SK-N-SH (cell line): ENCODE results near the gene RGS11.

Experiments
- EZH2phosphoT487 ChIP-seq: fragments of 200-600 bp; sonication (generic); IDR thresholded peaks from 2 replicates; pipeline ENCODE4 v1.6.1; 2017; ENCODE audit warnings: low read depth, mixed run types, mild to moderate bottlenecking, antibody characterized with exemption, moderate library complexity, borderline replicate concordance
- FOSL2 ChIP-seq: IDR thresholded peaks from 2 replicates; pipeline ENCODE4 v1.4.0; 2012; ENCODE audit warnings: low read depth, mild to moderate bottlenecking, moderate library complexity, borderline replicate concordance
- MXI1 ChIP-seq: IDR thresholded peaks from 2 replicates; pipeline ENCODE4 v1.6.1; 2012; ENCODE audit warnings: mild to moderate bottlenecking, low read depth, low read length, improper control_type of control experiment
- NFIC ChIP-seq: IDR thresholded peaks from 2 replicates; pipeline ENCODE4 v1.4.0; 2012; ENCODE audit warnings: borderline replicate concordance
- RAD21 ChIP-seq: IDR thresholded peaks from 2 replicates; pipeline ENCODE4 v1.6.1; 2012; ENCODE audit warnings: mild to moderate bottlenecking, low read length
- SIN3A ChIP-seq: IDR thresholded peaks from 2 replicates; pipeline ENCODE4 v1.6.1; 2012; ENCODE audit warnings: low read depth, mild to moderate bottlenecking, low read length, moderate library complexity, borderline replicate concordance
- SMC3 ChIP-seq: IDR thresholded peaks from 2 replicates; pipeline ENCODE4 v1.6.1; 2012; ENCODE audit warnings: low read depth, low read length, improper control_type of control experiment
- YY1 ChIP-seq: IDR thresholded peaks from 2 replicates; pipeline ENCODE4 v1.4.0; 2012; ENCODE audit warnings: low read depth, mild to moderate bottlenecking
- TF ChIP-seq, protein P1 (sequence below): fragments of 200-600 bp; sonication (generic); IDR thresholded peaks from 2 replicates; pipeline ENCODE4 v1.6.1; 2017; ENCODE audit warnings: antibody characterized with exemption, mild to moderate bottlenecking, moderate library complexity
- TF ChIP-seq, protein P2 (sequence below): IDR thresholded peaks from 2 replicates; pipeline ENCODE4 v1.4.0; 2012; ENCODE audit warnings: low read depth
- TF ChIP-seq, protein P3 (sequence below): fragments of 150-350 bp; IDR thresholded peaks from 2 replicates; pipeline ENCODE4 v1.6.1; 2017; ENCODE audit warnings: antibody characterized with exemption, low read length, low read depth, borderline replicate concordance
- TF ChIP-seq, protein P4 (sequence below): IDR thresholded peaks from 2 replicates; pipeline ENCODE4 v1.6.1; 2012; ENCODE audit warnings: mild to moderate bottlenecking, low read depth, low read length, moderate library complexity

DNA sequence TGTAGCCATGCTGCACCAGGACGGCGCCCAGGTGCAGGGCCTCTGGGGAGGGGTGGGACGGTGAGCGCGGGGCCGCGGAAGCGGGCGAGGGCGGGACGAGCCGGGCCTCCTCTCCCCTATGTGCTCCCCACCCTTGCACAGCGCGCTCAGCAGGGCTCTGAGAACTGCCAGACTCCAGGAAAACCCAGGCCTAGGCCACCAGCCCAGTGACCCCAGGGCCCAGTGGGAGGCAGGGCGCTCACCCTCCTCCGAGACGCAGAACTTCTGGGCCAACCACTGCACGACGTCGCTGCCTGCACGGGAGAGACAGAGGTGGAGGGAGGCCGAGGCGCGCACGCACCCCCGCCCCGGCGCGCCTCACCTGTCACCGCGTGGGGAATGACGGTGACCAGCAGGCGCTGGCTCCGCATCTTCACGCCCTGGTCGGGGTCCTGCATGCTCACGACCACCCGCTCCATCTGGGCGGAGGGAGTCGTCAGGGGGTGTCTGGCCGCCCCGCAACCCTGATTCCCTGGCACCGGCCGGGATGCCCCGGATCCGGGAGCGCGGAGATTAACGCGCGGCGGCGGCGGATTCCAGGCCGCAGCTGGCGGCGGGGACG is 603 bp downstream of the RGS11 start:
- TF ChIP-seq, protein P1, sequence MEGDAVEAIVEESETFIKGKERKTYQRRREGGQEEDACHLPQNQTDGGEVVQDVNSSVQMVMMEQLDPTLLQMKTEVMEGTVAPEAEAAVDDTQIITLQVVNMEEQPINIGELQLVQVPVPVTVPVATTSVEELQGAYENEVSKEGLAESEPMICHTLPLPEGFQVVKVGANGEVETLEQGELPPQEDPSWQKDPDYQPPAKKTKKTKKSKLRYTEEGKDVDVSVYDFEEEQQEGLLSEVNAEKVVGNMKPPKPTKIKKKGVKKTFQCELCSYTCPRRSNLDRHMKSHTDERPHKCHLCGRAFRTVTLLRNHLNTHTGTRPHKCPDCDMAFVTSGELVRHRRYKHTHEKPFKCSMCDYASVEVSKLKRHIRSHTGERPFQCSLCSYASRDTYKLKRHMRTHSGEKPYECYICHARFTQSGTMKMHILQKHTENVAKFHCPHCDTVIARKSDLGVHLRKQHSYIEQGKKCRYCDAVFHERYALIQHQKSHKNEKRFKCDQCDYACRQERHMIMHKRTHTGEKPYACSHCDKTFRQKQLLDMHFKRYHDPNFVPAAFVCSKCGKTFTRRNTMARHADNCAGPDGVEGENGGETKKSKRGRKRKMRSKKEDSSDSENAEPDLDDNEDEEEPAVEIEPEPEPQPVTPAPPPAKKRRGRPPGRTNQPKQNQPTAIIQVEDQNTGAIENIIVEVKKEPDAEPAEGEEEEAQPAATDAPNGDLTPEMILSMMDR = no peak
- TF ChIP-seq MXI1 (no peak), EZH2phosphoT487 (no peak), NFIC (no peak), YY1 (no peak), FOSL2 (no peak), SIN3A (no peak), RAD21 (no peak), SMC3 (no peak)
- TF ChIP-seq, protein P2, sequence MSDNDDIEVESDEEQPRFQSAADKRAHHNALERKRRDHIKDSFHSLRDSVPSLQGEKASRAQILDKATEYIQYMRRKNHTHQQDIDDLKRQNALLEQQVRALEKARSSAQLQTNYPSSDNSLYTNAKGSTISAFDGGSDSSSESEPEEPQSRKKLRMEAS = no peak
- TF ChIP-seq, protein P3, sequence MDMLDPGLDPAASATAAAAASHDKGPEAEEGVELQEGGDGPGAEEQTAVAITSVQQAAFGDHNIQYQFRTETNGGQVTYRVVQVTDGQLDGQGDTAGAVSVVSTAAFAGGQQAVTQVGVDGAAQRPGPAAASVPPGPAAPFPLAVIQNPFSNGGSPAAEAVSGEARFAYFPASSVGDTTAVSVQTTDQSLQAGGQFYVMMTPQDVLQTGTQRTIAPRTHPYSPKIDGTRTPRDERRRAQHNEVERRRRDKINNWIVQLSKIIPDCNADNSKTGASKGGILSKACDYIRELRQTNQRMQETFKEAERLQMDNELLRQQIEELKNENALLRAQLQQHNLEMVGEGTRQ = no peak
- TF ChIP-seq, protein P4, sequence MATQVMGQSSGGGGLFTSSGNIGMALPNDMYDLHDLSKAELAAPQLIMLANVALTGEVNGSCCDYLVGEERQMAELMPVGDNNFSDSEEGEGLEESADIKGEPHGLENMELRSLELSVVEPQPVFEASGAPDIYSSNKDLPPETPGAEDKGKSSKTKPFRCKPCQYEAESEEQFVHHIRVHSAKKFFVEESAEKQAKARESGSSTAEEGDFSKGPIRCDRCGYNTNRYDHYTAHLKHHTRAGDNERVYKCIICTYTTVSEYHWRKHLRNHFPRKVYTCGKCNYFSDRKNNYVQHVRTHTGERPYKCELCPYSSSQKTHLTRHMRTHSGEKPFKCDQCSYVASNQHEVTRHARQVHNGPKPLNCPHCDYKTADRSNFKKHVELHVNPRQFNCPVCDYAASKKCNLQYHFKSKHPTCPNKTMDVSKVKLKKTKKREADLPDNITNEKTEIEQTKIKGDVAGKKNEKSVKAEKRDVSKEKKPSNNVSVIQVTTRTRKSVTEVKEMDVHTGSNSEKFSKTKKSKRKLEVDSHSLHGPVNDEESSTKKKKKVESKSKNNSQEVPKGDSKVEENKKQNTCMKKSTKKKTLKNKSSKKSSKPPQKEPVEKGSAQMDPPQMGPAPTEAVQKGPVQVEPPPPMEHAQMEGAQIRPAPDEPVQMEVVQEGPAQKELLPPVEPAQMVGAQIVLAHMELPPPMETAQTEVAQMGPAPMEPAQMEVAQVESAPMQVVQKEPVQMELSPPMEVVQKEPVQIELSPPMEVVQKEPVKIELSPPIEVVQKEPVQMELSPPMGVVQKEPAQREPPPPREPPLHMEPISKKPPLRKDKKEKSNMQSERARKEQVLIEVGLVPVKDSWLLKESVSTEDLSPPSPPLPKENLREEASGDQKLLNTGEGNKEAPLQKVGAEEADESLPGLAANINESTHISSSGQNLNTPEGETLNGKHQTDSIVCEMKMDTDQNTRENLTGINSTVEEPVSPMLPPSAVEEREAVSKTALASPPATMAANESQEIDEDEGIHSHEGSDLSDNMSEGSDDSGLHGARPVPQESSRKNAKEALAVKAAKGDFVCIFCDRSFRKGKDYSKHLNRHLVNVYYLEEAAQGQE = no peak
